Karpas-422 (cell line): Measurements from ENCODE around the gene FGF12. TPM values are rescaled to one million over a fixed set of nuclear protein-coding genes. Genes with fewer than 3 reads are reported as not detected.

Experiments
- DNase-seq: peaks from one replicate; pipeline ENCODE4 v3.0.0-alpha.2; 2015
- H2AFZ ChIP-seq: fragments of 200-600 bp; sonication (generic); 2 replicates; pipeline ENCODE4 v1.6.1; 2014; ENCODE audit warnings: antibody characterized with exemption, low read length, mixed read lengths
- H3K27ac ChIP-seq: fragments of 200-600 bp; sonication (generic); 2 replicates; pipeline ENCODE4 v1.5.1; 2014; ENCODE audit warnings: mild to moderate bottlenecking, low read length, moderate library complexity
- H3K27me3 ChIP-seq: fragments of 200-600 bp; sonication (generic); 2 replicates; pipeline ENCODE4 v1.6.1; 2014; ENCODE audit warnings: low read length, mixed read lengths
- H3K36me3 ChIP-seq: fragments of 200-600 bp; sonication (generic); 2 replicates; pipeline ENCODE4 v1.6.1; 2014; ENCODE audit warnings: low read length, mixed read lengths; ENCODE audit not compliant: insufficient read depth
- H3K4me1 ChIP-seq: fragments of 200-600 bp; sonication (generic); 2 replicates; pipeline ENCODE4 v1.6.1; 2014; ENCODE audit warnings: mild to moderate bottlenecking, low read length, mixed read lengths
- H3K4me2 ChIP-seq: fragments of 200-600 bp; sonication (generic); 2 replicates; pipeline ENCODE4 v1.6.1; 2014; ENCODE audit warnings: low read length, low read depth, mild to moderate bottlenecking; ENCODE audit not compliant: poor library complexity, severe bottlenecking
- H3K4me3 ChIP-seq: fragments of 200-600 bp; sonication (generic); 2 replicates; pipeline ENCODE4 v1.5.1; 2014; ENCODE audit warnings: mild to moderate bottlenecking, antibody characterized with exemption, low read length, mixed read lengths
- H3K79me2 ChIP-seq: fragments of 200-600 bp; sonication (generic); 2 replicates; pipeline ENCODE4 v1.6.1; 2014; ENCODE audit warnings: mild to moderate bottlenecking, low read length, mixed read lengths
- H3K9ac ChIP-seq: fragments of 200-600 bp; sonication (generic); 2 replicates; pipeline ENCODE4 v1.6.0; 2014; ENCODE audit warnings: low read length
- H3K9me2 ChIP-seq: fragments of 200-600 bp; sonication (generic), shearing (Covaris generic); replicated peaks from 2 replicates; pipeline ENCODE4 v1.6.0; 2014; ENCODE audit warnings: mild to moderate bottlenecking, low read length, moderate library complexity; ENCODE audit not compliant: insufficient read depth
- H3K9me3 ChIP-seq: fragments of 300-700, 200-600 bp; sonication (generic); 2 replicates; pipeline ENCODE4 v1.6.1; 2014; ENCODE audit warnings: low read length, mixed read lengths
- H4K20me1 ChIP-seq: fragments of 200-600 bp; sonication (generic); 2 replicates; pipeline ENCODE4 v1.6.1; 2014; ENCODE audit warnings: mild to moderate bottlenecking, antibody characterized with exemption, low read length, low read depth; ENCODE audit not compliant: insufficient read depth
- total RNA-seq: library from RNA; depleted of rRNA; stranded (reverse); fragments of >200 nt; shearing (Covaris generic); gene quantifications from 2 replicates; pipeline ENCODE4 v1.2.3, GENCODE V29; 2014; ENCODE audit warnings: low replicate concordance

FGF12 gene
- total RNA-seq, 1 experiment from 2014 or later: not detected

DNA sequence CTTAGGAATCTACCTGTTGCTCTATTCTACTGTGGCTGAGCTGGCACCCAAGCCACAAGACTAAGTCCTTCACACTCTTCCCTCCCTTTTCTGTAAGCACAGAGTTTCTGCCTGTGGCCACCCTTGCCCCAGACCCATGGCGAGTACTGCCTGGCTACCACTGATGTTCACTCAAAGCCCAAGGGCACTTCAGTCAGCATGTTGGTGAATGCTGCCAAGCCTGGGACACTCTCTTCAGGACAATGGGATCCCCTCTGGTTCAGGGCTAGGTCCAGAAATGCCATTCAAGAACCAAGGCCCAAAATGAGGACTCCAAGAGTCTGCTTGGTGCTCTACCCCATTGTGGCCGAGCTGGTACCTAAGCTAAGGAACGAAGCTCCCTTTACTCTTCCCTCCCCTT is 184.2 kb downstream of the FGF12 start:
- no peaks in the 10 kb centered on the region for H3K4me1 ChIP-seq
- H3K27me3 ChIP-seq: no peaks in the 10 kb centered on the region
- no peak overlapping the region for H3K4me3 ChIP-seq
- no peak for DNase-seq
- H3K9me2 ChIP-seq: no peaks in the 10 kb centered on the region
- no peaks in the 10 kb centered on the region for H3K36me3 ChIP-seq
- no peak overlapping the region for H3K4me2 ChIP-seq
- no peak overlapping the region for H3K27ac ChIP-seq
- no peaks in the 10 kb centered on the region for H4K20me1 ChIP-seq
- no peak overlapping the region for H2AFZ ChIP-seq
- no peak overlapping the region for H3K9ac ChIP-seq
- no peaks in the 10 kb centered on the region for H3K9me3 ChIP-seq
- H3K79me2 ChIP-seq: no peaks in the 10 kb centered on the region

DNA sequence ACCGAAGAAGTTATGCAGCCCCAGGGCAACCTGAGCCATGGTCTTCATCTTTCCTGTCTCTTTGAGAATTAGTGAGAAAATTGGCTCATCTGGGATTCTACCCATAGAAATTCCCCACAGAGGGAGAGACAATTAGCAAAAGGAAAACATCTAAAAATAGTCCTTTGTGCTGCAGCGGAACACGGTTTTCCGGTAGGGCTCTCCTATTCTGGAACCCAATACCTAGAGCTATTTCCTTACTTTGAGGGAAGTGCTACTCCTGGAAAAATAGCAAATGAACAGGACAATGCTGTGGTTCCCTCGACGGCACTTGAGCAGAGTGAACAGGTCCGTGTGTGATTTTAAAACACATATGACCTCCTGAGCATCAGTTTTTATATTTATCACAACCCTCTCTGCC is 210.5 kb downstream of the FGF12 start:
- Histone ChIP-seq H3K36me3 (no peaks in the 10 kb centered on the region), H3K27me3 (no peaks in the 10 kb centered on the region), H3K79me2 (no peaks in the 10 kb centered on the region), H3K4me1 (no peaks in the 10 kb centered on the region), H3K9me2 (no peaks in the 10 kb centered on the region; the same call in 1 of the 2 replicates), H3K9me3 (no peaks in the 10 kb centered on the region), H3K4me2 (no peak overlapping the region), H4K20me1 (no peaks in the 10 kb centered on the region), H3K27ac (no peak overlapping the region), H3K9ac (no peak overlapping the region), H2AFZ (no peak overlapping the region), H3K4me3 (no peak overlapping the region)
- no peak for DNase-seq

DNA sequence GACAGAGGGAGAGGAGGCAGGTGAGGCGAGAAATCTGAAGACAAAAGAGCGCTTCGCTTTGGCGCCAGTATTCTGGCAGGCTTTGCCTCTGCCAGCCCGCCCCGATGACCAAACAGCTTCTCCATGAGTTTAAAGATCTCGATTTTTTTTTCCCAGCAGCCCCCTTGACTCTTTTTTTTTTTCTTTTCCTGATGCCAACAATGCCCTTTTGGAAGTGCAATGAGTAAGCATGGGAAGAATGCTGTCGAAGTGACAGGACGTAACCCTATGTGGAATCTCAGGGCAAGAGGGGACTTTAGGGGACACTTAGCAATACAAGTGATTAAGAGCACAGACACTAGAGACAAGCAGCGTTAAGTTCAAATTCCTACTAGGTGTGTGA is 211.7 kb downstream of the FGF12 start:
- H3K9ac ChIP-seq: no peak overlapping the region
- H3K9me2 ChIP-seq: no peaks in the 10 kb centered on the region; the same call in 1 of the 2 replicates
- H3K4me3 ChIP-seq: no peak overlapping the region
- H3K4me1 ChIP-seq: no peaks in the 10 kb centered on the region
- H3K36me3 ChIP-seq: no peaks in the 10 kb centered on the region
- H3K9me3 ChIP-seq: peaks cover 2% of the 10 kb centered on the region; the same call in 1 of the 2 replicates
- H2AFZ ChIP-seq: no peak overlapping the region
- H3K4me2 ChIP-seq: no peak overlapping the region
- no peaks in the 10 kb centered on the region for H3K27me3 ChIP-seq
- H4K20me1 ChIP-seq: no peaks in the 10 kb centered on the region
- H3K79me2 ChIP-seq: no peaks in the 10 kb centered on the region
- no peak overlapping the region for H3K27ac ChIP-seq
- DNase-seq: no peak

DNA sequence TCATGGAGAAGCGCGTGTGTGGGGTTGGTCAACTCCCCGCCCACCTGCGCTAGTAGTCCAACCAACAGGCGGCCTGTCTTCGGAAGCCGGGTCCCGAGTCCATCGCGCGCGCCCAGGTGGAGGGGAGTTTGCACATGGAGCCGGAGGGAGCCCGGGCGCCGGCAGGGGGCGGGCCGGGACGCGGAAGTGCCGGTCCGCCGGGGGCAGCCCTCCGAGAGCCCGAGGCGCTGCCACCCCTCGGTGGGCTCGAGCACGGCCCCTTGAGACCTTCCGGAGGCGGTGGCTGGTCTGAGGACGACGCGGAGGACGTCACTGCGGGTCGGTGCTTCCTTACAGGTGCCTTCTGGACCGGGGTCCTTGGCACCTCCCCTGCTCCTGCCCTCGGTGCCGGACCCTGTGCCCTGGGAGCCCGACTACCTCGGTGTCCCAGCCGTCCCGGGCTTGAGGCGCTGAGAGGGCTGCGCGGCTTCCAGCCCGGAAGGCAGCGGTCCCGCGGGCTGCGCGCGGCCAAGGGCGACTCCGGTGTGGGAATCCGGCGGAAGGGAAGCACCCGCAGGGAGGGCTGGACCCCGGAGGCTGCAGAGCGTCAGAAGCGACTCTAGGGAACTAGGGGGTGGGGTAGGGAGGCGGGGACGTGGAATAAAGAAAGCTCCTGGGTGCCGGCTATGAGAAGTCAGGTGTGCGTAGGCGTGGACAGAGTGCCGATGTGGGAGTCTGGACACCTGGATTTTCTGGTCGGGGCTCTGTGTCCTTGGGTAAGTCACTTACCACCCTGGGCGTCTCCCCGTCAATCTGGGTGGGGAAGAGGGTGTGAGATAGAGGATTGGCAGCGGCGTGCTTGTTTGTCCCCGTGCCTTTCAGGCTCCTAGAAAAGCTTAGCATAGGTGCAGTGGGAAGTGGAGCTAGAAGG is 212.3 kb downstream of the FGF12 start:
- no peaks in the 10 kb centered on the region; the same call in 1 of the 2 replicates for H3K9me2 ChIP-seq
- DNase-seq: no peak
- no peaks in the 10 kb centered on the region for H4K20me1 ChIP-seq
- no peaks in the 10 kb centered on the region; the same call in 1 of the 2 replicates for H3K27me3 ChIP-seq
- no peak overlapping the region for H3K27ac ChIP-seq
- no peak overlapping the region for H3K9ac ChIP-seq
- no peaks in the 10 kb centered on the region for H3K4me1 ChIP-seq
- H3K36me3 ChIP-seq: no peaks in the 10 kb centered on the region
- no peak overlapping the region for H3K4me2 ChIP-seq
- H3K4me3 ChIP-seq: no peak overlapping the region
- no peaks in the 10 kb centered on the region for H3K79me2 ChIP-seq
- H2AFZ ChIP-seq: no peak overlapping the region
- peaks cover 4% of the 10 kb centered on the region; the same call in 1 of the 2 replicates for H3K9me3 ChIP-seq

DNA sequence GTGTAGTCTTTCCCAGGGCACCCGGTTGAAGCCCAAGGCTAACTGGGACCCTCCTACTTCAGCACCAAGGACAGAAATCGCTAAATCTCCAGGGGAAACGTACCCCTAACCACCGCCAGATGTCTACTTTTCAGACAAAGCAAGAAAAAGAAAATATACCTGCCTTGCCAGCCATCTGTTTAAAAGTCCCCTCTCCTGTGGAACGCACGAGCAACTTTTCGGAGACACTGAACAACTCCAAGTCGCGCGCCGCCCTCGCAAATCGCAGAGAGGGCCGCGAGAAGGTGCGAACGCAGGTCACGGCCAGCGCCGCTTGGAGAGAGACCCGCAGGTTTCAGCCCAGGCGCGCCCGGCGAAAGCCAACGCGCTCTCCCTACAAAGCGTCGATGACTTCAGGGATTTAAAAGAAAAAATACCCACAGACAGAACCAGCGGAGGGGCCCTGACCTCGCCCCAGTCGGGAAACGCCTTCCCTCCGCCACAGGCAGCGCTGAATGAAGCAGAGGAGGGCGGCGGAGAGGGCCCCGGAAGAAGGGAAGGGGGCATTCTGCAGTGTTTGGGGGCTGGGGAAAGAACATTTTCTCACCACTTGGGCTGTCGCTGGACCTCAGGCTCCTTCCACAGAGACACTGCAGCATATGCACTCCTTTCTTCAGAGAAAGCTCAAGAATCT is 213.1 kb downstream of the FGF12 start:
- Histone ChIP-seq H3K9me3 (peaks cover 4% of the 10 kb centered on the region; the same call in 1 of the 2 replicates), H4K20me1 (no peaks in the 10 kb centered on the region), H3K4me1 (no peaks in the 10 kb centered on the region), H3K36me3 (no peaks in the 10 kb centered on the region), H3K79me2 (no peaks in the 10 kb centered on the region), H2AFZ (no peak overlapping the region), H3K4me2 (no peak overlapping the region), H3K27ac (no peak overlapping the region), H3K9me2 (no peaks in the 10 kb centered on the region; the same call in 1 of the 2 replicates), H3K4me3 (no peak overlapping the region), H3K9ac (no peak overlapping the region), H3K27me3 (no peaks in the 10 kb centered on the region; the same call in 1 of the 2 replicates)
- no peak for DNase-seq

DNA sequence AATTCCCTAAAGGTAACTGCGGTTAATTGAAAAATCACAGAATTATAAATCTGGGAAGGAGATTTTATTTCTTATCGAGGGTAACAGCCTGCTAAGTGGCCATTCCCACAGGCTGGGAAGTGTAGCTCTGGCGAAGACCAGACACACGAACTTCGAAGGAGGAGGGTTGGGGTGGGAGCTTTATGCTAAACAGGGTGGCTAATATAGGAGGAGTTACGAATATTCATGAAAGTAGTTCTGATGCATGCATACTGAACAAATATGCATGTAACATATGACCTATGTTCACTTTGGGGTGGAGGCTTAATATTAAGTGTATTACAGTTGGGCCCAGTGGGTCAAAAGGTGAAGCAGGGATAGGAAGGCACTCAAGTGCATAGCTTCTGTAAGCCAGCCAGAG is 221.6 kb downstream of the FGF12 start:
- no peaks in the 10 kb centered on the region for H3K79me2 ChIP-seq
- no peaks in the 10 kb centered on the region for H4K20me1 ChIP-seq
- DNase-seq: no peak
- no peaks in the 10 kb centered on the region for H3K9me2 ChIP-seq
- no peak overlapping the region for H2AFZ ChIP-seq
- no peaks in the 10 kb centered on the region for H3K36me3 ChIP-seq
- no peak overlapping the region for H3K4me2 ChIP-seq
- H3K4me1 ChIP-seq: no peaks in the 10 kb centered on the region
- no peak overlapping the region for H3K27ac ChIP-seq
- no peak overlapping the region for H3K4me3 ChIP-seq
- H3K27me3 ChIP-seq: peaks cover 3% of the 10 kb centered on the region; the same call in 1 of the 2 replicates
- H3K9me3 ChIP-seq: peaks cover 4% of the 10 kb centered on the region; the same call in 1 of the 2 replicates
- H3K9ac ChIP-seq: no peak overlapping the region

DNA sequence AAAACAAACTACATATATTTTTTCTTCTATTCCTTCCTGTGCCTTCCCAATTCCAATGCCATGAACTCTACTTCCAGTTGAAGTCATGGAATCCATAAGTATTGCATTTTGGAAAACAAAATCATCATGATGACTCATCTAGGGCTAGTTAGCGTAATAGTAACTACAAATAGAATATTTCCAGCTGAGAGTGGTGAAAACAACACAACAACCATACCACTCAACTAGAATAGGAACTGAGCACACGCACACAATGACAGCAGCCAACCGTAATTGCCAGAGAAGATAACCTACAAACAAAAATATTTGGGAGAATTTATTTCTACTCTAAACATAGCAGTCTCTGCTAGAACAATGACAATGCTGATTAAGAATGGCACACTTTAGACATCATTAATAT is 225.9 kb downstream of the FGF12 start:
- Histone ChIP-seq H3K9ac (no peak overlapping the region), H3K9me2 (no peaks in the 10 kb centered on the region), H3K4me1 (no peaks in the 10 kb centered on the region), H3K4me2 (no peak overlapping the region), H3K79me2 (no peaks in the 10 kb centered on the region), H3K27ac (no peak overlapping the region), H4K20me1 (no peaks in the 10 kb centered on the region), H3K4me3 (no peak overlapping the region), H2AFZ (no peak overlapping the region), H3K9me3 (no peaks in the 10 kb centered on the region), H3K36me3 (no peaks in the 10 kb centered on the region), H3K27me3 (0 out of 2 replicates have a peak, but pooled peaks cover 3% of the 10 kb centered on the region)
- DNase-seq: no peak

DNA sequence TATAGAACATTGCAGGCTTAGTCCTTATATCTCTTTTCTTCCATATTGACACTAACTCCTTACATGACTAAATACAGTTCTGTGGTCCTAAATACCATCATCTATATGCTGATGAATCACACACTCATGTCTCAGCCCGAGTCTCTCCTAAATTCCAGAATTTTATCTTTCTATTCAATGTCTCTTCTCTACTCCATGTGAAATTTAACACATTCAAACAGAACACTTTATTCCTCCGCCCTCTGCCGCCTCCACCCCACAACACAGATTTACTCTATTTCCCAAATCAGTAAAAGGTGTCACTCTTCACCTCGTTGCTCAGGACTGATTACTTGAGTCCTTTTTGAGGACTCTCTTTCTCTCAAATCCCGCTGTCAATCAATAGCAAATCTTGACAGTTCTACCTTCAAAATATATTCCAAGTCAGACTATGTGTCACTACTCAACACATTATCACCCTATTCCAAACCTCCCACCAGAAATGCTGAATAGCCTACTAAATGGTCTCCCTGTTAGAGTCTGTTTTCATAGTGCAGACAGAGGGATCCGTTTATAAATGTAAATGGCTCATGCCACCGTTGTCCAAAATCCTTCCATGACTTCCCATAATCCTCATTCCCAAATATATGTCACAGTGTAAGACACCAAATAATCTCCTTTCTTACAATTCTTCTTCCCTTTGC is 230.3 kb downstream of the FGF12 start:
- Histone ChIP-seq H3K4me2 (no peak overlapping the region), H3K9ac (no peak overlapping the region), H3K27me3 (no peaks in the 10 kb centered on the region), H4K20me1 (no peaks in the 10 kb centered on the region), H3K9me2 (no peaks in the 10 kb centered on the region), H3K36me3 (no peaks in the 10 kb centered on the region), H2AFZ (no peak overlapping the region), H3K4me3 (no peak overlapping the region), H3K27ac (no peak overlapping the region), H3K9me3 (no peaks in the 10 kb centered on the region), H3K4me1 (peaks cover 10% of the 10 kb centered on the region), H3K79me2 (no peaks in the 10 kb centered on the region)
- no peak for DNase-seq
